Subcutaneous adipose tissue (tissue), 4 donors: ENCODE results near the gene EGLN1. TPM values are rescaled to one million over a fixed set of nuclear protein-coding genes. Genes with fewer than 3 reads are reported as not detected.

Experiments
- total RNA-seq, 4 donors: library from RNA; depleted of rRNA; stranded (reverse); fragments of >200 nt; gene quantifications; one replicate each; pipeline ENCODE4 v1.1.0, GENCODE V29; 2016
- TF ChIP-seq, protein P1 (sequence below): fragments of 450-650 bp; IDR thresholded peaks from one replicate; pipeline ENCODE4 v1.5.1; 2016; ENCODE audit warnings: low read depth, mild to moderate bottlenecking, control low read depth, antibody characterized with exemption, moderate library complexity

The EGLN1 gene
- total RNA-seq, 4 donors from 2014 or later, result 30.9 to 50.2 (median 46.5) TPM

DNA sequence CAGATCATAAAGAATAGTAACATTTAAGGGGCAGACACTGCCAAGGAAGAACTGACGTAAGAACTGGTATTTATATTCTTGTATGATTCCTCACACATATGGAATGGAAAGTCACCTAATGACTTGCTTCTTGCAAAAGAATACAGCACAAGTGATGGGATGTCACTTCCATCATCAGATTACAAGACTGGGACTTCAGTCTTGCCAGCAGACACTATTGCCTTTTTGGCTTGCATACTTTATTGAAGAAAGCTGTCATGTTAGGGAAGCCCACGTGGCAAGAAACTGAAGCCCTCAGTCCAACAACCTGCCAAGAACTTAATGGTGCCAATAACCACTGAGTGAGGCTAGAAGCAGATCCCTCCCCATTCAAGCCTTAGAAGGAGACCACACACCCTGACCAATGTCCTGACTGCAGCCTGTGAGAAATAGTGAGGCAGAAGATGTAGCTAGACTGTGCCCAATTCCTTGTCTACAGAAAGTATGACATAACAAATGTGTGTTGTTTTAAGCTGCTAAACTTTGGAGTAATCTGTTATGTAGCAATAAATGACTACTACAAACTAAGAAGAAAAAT, 12.0 kb downstream of the EGLN1 start:
- TF ChIP-seq, protein P1, sequence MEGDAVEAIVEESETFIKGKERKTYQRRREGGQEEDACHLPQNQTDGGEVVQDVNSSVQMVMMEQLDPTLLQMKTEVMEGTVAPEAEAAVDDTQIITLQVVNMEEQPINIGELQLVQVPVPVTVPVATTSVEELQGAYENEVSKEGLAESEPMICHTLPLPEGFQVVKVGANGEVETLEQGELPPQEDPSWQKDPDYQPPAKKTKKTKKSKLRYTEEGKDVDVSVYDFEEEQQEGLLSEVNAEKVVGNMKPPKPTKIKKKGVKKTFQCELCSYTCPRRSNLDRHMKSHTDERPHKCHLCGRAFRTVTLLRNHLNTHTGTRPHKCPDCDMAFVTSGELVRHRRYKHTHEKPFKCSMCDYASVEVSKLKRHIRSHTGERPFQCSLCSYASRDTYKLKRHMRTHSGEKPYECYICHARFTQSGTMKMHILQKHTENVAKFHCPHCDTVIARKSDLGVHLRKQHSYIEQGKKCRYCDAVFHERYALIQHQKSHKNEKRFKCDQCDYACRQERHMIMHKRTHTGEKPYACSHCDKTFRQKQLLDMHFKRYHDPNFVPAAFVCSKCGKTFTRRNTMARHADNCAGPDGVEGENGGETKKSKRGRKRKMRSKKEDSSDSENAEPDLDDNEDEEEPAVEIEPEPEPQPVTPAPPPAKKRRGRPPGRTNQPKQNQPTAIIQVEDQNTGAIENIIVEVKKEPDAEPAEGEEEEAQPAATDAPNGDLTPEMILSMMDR, result no peak

GRCh38 chr1:231408528-231409094, 13.5 kb downstream of the EGLN1 start:
- TF ChIP-seq, protein P1, result no peak

DNA sequence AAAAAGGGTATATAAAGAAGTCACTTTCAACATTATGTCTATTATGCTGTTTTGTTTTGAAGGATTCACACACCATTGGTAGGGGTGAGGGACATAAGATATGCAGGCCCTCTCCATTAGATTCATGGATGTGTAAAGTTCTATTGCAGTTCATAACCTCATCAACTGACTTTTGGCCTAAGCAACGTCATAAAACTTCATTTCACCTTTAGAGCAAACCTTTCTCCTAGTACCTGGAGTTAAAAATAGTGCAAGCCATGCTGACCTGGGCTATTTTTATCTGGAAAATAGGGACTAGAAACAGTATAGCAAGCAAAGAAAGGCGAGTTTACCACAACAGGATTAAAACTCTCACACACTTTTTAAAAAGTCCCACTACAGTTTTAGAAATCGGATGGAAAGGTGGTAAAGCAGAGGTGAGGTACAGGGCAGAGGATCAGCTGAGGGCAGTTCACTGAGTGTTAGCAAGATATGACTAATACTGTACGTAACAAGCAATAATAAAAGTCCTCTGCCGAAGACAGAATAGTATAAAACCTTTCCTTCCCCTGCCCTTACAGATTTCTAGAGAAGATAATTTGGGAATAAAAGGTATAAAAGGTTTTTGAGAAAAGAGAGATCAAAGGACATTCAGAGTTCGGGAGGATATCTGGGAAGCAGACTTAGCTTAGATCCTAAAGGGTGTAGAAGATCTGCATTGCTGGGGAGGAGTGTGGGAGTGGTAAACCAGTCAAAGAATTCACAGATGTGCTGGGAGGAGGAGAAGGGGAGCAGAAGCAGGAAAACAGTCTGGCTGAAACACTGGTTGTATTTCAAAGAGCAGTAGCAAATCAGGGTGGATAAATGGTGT, 14.3 kb downstream of the EGLN1 start:
- TF ChIP-seq, protein P1, result no peak

DNA sequence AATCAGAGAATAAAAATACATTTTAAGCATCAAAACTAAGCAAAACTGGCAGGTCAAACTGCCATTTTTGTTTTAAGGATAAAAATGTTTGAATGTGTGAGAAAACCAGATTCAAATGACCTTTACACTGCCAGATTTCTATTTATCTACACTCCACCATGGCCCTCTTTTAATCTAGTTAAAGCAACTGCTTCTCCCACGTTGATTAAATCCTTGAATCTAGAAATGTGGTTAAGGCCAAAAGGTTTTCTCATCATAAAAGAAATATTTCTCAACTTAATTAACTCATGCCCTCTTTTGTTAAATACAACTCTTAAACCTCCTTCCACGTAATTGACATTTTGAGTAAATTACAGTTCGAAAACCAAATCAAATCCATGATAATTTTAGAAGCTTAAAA, 15.0 kb downstream of the EGLN1 start:
- TF ChIP-seq, protein P1, result no peak

DNA sequence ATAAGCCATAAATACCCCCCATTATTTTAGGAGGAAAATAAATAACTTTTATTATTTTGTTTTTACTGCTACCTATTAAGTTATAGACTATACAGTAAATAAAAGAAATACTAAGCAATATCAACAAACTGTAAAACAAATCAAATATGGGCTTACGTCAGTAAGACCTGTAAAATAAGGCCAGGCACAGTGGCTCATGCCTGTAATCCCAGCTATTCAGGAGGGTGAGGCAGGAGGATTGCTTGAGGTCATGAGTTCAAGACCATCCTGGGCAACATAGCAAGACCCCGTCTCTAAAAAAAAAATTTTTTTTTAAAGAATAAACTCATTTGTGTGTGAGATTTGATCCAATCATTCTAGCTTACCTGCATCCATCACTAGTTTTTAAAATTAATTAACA, 17.8 kb downstream of the EGLN1 start:
- TF ChIP-seq, protein P1, result no peak

DNA sequence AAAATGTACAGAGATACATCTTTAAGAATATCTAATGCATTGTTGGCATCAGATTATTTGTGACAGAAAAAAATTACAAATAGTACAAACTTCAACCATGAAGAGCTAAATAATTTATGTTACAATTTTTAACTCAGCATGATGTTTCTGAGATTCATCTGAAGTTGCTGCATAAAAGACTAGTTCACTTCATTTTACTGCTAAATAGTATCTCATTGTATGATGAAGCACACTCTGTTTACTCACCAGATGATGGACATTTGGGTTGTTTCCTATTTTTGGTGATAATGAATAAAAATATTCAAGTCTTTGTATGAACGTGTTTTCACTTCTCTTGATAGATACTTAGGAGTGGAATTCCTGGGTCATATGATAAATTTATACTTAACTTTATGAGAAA, 20.6 kb downstream of the EGLN1 start:
- TF ChIP-seq, protein P1, result no peak
